K562 (cell line): ENCODE results near the gene CRABP2. TPM values are rescaled to one million over a fixed set of nuclear protein-coding genes. Genes with fewer than 3 reads are reported as not detected.

Experiments used
- ARID1B ChIP-seq: fragments of 450-650 bp; IDR thresholded peaks from 2 replicates; pipeline ENCODE4 v1.6.1; 2016; ENCODE audit warnings: antibody characterized with exemption, mild to moderate bottlenecking, inconsistent platforms
- DDX20 ChIP-seq: fragments of 450-650 bp; IDR thresholded peaks from 2 replicates; pipeline ENCODE4 v1.6.1; 2016; ENCODE audit warnings: missing genetic modification characterization, low read depth, mild to moderate bottlenecking, missing compliant biosample characterization, moderate library complexity
- DPF2 ChIP-seq: fragments of 450-650 bp; IDR thresholded peaks from 2 replicates; pipeline ENCODE4 v1.6.1; 2016
- ETV1 ChIP-seq: fragments of 450-650 bp; conservative IDR thresholded peaks from 2 replicates; pipeline ENCODE4 v1.6.1; 2016; ENCODE audit warnings: missing genetic modification characterization, control low read depth, low read depth, missing compliant biosample characterization
- FUS ChIP-seq: fragments of 200-400 bp; formaldehyde crosslinking; optimal IDR thresholded peaks from 2 replicates; pipeline ENCODE3; 2017; ENCODE audit warnings: low read depth, low read length
- MEIS2 ChIP-seq: fragments of 450-650 bp; IDR thresholded peaks from 2 replicates; pipeline ENCODE4 v1.6.1; 2014; ENCODE audit warnings: mild to moderate bottlenecking; ENCODE audit not compliant: partially characterized antibody
- POLR2H ChIP-seq: IDR thresholded peaks from 2 replicates; pipeline ENCODE4 v1.6.1; 2016; ENCODE audit warnings: missing genetic modification characterization, low read depth, mild to moderate bottlenecking, control low read depth, missing compliant biosample characterization, moderate library complexity
- POLR3A ChIP-seq: IDR thresholded peaks from 2 replicates; pipeline ENCODE4 v1.6.1; 2011; ENCODE audit warnings: borderline replicate concordance, mild to moderate bottlenecking, moderate library complexity; ENCODE audit not compliant: insufficient read length, insufficient read depth; ENCODE audit errors: extremely low read depth
- SMAD4 ChIP-seq: fragments of 250-450 bp; sonication (Bioruptor Pico); conservative IDR thresholded peaks from 2 replicates; pipeline ENCODE4 v1.8.0; 2021; ENCODE audit warnings: inconsistent platforms, mild to moderate bottlenecking, moderate library complexity
- YY1 ChIP-seq, 3 experiments: IDR thresholded peaks; 2 replicates each; pipeline ENCODE4 v1.6.1; 2011; ENCODE audit warnings: low read length in 2 of 3, mild to moderate bottlenecking in 2 of 3, moderate library complexity in 2 of 3, borderline replicate concordance in 1 of 3, control low read depth in 1 of 3, low read depth in 1 of 3; ENCODE audit not compliant: insufficient read depth in 3 of 3, insufficient replicate concordance in 2 of 3, control insufficient read depth in 1 of 3, insufficient read length in 1 of 3; ENCODE audit errors: extremely low read depth in 1 of 3
- ZNF324 ChIP-seq: fragments of 250-450 bp; sonication (Bioruptor Pico); IDR thresholded peaks from 2 replicates; pipeline ENCODE4 v1.4.0; 2020; ENCODE audit warnings: mild to moderate bottlenecking
- ZNF586 ChIP-seq: fragments of 450-650 bp; formaldehyde crosslinking; conservative IDR thresholded peaks from 2 replicates; pipeline ENCODE4 v1.4.0; 2020; ENCODE audit warnings: mild to moderate bottlenecking, moderate library complexity
- polyA plus RNA-seq, 8 experiments: library from polyadenylated mRNA; depleted of rRNA in 4 of 8; stranded (reverse) in 5 of 8; unstranded in 3 of 8; fragments of >200 nt; fragmentation: Nextera tagmentation in 2 of 8; fragmentation: Illumina TruSeq in 1 of 8; extraction: Ambion mirVana in 2 of 8; extraction: Trizol in 1 of 8; gene quantifications; 2 replicates each; pipeline versions ENCODE4 v1.2.1 to v1.2.3, GENCODE V29; 2011 to 2014; ENCODE audit warnings: inconsistent platforms in 1 of 8, missing spikeins in 1 of 8
- total RNA-seq, 7 experiments: library from RNA; depleted of rRNA in 6 of 7; stranded (reverse); fragments of >200 nt in 6 of 7; fragmentation: Illumina TruSeq in 2 of 7; extraction: Trizol in 2 of 7; gene quantifications; 2 replicates each; pipeline versions ENCODE4 v1.2.1 to v1.2.3, GENCODE V29; 2011 to 2021; ENCODE audit warnings: low replicate concordance in 1 of 7
- TF ChIP-seq, protein P1 (sequence below): sonication (generic); formaldehyde crosslinking; IDR thresholded peaks from 2 replicates; pipeline ENCODE4 v1.8.0; 2022; ENCODE audit warnings: missing genetic modification reagents, mild to moderate bottlenecking, borderline replicate concordance
- TF ChIP-seq, protein P2 (sequence below): sonication (generic); formaldehyde crosslinking; IDR thresholded peaks from 2 replicates; pipeline ENCODE4 v1.8.0; 2022; ENCODE audit warnings: missing genetic modification reagents, mild to moderate bottlenecking, moderate library complexity, borderline replicate concordance
- TF ChIP-seq, protein P3 (sequence below): sonication (generic); formaldehyde crosslinking; IDR thresholded peaks from 2 replicates; pipeline ENCODE4 v1.8.1; 2023; ENCODE audit warnings: mild to moderate bottlenecking, missing genetic modification reagents
- TF ChIP-seq, protein P4 (sequence below): sonication (generic); formaldehyde crosslinking; IDR thresholded peaks from 2 replicates; pipeline ENCODE4 v1.8.0; 2022; ENCODE audit warnings: missing genetic modification reagents, mild to moderate bottlenecking, borderline replicate concordance
- TF ChIP-seq, protein P5 (sequence below): fragments of 250-450 bp; sonication (Bioruptor Pico); IDR thresholded peaks from 2 replicates; pipeline ENCODE4 v1.5.0; 2022; ENCODE audit warnings: mild to moderate bottlenecking

The CRABP2 gene
- total and polyA plus RNA-seq, 9 of the 15 experiments (the other 6 are each of a cell fraction or from before 2014, with no cell fraction given) = 0.30 to 2.5 (median 0.82) TPM

DNA sequence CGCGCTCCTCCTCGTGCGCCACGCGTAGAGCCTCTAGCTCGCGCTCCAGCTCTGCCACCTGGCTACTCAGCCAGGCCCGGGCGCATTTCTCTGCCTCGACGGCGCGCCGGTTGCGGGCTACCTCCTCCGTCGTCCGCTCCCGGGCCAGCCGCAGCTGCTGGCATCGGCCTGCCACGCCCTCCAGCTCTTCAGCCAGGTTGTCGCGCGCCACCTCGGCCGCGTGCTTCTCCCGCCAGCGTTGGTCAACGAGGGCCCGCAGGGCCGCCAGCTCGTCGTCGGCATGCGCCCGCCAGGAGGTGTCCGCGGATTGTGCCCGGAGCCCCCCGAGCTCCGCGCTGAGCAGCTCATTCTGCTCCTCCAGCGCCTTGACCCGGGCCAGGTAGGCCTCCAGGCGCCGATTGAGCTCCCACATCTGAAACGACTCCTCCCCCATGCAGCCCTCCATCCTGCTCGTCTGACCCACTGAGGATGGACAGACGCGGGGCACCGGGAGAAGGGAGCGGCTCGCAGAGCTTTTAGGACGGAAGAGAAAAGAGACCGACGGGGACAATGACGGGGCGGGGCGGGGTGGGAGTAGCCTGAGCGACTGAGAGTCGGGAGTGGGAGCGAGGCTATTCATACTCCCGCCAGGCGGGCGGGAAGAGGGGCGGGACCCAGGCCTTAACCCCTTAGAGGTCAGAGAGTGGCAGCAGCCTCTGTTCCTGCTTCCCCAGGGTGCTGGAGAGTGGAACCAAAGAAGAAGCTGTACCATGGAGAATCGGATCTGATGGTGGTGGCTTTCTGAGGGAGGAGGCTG lies 28.4 kb downstream of the CRABP2 start, which contains the start of gene NES (continued):
- TF ChIP-seq, protein P1, sequence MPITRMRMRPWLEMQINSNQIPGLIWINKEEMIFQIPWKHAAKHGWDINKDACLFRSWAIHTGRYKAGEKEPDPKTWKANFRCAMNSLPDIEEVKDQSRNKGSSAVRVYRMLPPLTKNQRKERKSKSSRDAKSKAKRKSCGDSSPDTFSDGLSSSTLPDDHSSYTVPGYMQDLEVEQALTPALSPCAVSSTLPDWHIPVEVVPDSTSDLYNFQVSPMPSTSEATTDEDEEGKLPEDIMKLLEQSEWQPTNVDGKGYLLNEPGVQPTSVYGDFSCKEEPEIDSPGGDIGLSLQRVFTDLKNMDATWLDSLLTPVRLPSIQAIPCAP = no peak
- no peak for TF ChIP-seq YY1 (IDR thresholded peaks at IDR 0.05; ENCODE audit: borderline replicate concordance in 1 of 3, control insufficient read depth in 1 of 3, extremely low read depth in 1 of 3, insufficient read depth in 3 of 3, insufficient read length in 1 of 3, insufficient replicate concordance in 2 of 3, low read depth in 1 of 3, low read length in 2 of 3)
- 0 out of 2 replicates have a peak, but pooled peaks have one; percentile 32 for TF ChIP-seq DPF2
- no peak for TF ChIP-seq POLR2H (tag)
- TF ChIP-seq FUS = no peak
- TF ChIP-seq SMAD4 (CRISPR knock-in tag) = no peak
- TF ChIP-seq, protein P2, sequence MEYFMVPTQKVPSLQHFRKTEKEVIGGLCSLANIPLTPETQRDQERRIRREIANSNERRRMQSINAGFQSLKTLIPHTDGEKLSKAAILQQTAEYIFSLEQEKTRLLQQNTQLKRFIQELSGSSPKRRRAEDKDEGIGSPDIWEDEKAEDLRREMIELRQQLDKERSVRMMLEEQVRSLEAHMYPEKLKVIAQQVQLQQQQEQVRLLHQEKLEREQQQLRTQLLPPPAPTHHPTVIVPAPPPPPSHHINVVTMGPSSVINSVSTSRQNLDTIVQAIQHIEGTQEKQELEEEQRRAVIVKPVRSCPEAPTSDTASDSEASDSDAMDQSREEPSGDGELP (CRISPR knock-in tag) = 0 out of 2 replicates have a peak, but pooled peaks have one; percentile 10
- TF ChIP-seq ZNF586 (CRISPR knock-in tag) = no peak
- TF ChIP-seq, protein P3, sequence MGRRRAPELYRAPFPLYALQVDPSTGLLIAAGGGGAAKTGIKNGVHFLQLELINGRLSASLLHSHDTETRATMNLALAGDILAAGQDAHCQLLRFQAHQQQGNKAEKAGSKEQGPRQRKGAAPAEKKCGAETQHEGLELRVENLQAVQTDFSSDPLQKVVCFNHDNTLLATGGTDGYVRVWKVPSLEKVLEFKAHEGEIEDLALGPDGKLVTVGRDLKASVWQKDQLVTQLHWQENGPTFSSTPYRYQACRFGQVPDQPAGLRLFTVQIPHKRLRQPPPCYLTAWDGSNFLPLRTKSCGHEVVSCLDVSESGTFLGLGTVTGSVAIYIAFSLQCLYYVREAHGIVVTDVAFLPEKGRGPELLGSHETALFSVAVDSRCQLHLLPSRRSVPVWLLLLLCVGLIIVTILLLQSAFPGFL (CRISPR knock-in tag) = no peak
- TF ChIP-seq DDX20 (tag) = no peak
- TF ChIP-seq, protein P4, sequence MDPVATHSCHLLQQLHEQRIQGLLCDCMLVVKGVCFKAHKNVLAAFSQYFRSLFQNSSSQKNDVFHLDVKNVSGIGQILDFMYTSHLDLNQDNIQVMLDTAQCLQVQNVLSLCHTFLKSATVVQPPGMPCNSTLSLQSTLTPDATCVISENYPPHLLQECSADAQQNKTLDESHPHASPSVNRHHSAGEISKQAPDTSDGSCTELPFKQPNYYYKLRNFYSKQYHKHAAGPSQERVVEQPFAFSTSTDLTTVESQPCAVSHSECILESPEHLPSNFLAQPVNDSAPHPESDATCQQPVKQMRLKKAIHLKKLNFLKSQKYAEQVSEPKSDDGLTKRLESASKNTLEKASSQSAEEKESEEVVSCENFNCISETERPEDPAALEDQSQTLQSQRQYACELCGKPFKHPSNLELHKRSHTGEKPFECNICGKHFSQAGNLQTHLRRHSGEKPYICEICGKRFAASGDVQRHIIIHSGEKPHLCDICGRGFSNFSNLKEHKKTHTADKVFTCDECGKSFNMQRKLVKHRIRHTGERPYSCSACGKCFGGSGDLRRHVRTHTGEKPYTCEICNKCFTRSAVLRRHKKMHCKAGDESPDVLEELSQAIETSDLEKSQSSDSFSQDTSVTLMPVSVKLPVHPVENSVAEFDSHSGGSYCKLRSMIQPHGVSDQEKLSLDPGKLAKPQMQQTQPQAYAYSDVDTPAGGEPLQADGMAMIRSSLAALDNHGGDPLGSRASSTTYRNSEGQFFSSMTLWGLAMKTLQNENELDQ (CRISPR knock-in tag) = no peak
- no peak for TF ChIP-seq POLR3A
- TF ChIP-seq, protein P5, sequence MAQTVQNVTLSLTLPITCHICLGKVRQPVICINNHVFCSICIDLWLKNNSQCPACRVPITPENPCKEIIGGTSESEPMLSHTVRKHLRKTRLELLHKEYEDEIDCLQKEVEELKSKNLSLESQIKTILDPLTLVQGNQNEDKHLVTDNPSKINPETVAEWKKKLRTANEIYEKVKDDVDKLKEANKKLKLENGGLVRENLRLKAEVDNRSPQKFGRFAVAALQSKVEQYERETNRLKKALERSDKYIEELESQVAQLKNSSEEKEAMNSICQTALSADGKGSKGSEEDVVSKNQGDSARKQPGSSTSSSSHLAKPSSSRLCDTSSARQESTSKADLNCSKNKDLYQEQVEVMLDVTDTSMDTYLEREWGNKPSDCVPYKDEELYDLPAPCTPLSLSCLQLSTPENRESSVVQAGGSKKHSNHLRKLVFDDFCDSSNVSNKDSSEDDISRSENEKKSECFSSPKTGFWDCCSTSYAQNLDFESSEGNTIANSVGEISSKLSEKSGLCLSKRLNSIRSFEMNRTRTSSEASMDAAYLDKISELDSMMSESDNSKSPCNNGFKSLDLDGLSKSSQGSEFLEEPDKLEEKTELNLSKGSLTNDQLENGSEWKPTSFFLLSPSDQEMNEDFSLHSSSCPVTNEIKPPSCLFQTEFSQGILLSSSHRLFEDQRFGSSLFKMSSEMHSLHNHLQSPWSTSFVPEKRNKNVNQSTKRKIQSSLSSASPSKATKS = no peak
- peak; percentile 25; the same call in 1 of the 2 replicates for TF ChIP-seq ETV1 (tag)
- TF ChIP-seq ARID1B = no peak
- no peak for TF ChIP-seq MEIS2
- TF ChIP-seq ZNF324 (CRISPR knock-in tag) = no peak
